Astrocyte (in vitro differentiated cells and primary cell): ENCODE data around the gene DNPEP. TPM values are rescaled to one million over a fixed set of nuclear protein-coding genes. Genes with fewer than 3 reads are reported as not detected.

Source experiments
- DNase-seq: peaks from one replicate; pipeline ENCODE4 v3.0.0-alpha.2; 2010; ENCODE audit warnings: low read depth
- FAIRE-seq: peaks from 2 replicates; lab custom pipeline; 2011; peaks lifted over from hg19 to GRCh38; lab: Jason Lieb, UNC
- H2AFZ ChIP-seq: 2 replicates; pipeline ENCODE4 v1.6.0; 2012; ENCODE audit warnings: low read depth, low read length, inconsistent platforms
- H3K27ac ChIP-seq: 2 replicates; pipeline ENCODE4 v1.5.1; 2011; ENCODE audit warnings: low read depth, low read length, inconsistent platforms
- H3K27me3 ChIP-seq: 2 replicates; pipeline ENCODE4 v1.6.0; 2011; ENCODE audit warnings: low read length, inconsistent platforms; ENCODE audit not compliant: insufficient read depth
- H3K36me3 ChIP-seq: 2 replicates; pipeline ENCODE4 v1.5.1; 2011; ENCODE audit warnings: low read length, inconsistent platforms; ENCODE audit not compliant: insufficient read depth
- H3K4me1 ChIP-seq: 2 replicates; pipeline ENCODE4 v1.5.1; 2011; ENCODE audit warnings: low read length, inconsistent platforms; ENCODE audit not compliant: insufficient read depth
- H3K4me2 ChIP-seq: 2 replicates; pipeline ENCODE4 v1.6.0; 2012; ENCODE audit warnings: low read length, inconsistent platforms
- H3K4me3 ChIP-seq: 2 replicates; pipeline ENCODE4 v1.5.1; 2011; ENCODE audit warnings: low read depth, mild to moderate bottlenecking, low read length, inconsistent platforms; ENCODE audit not compliant: insufficient read depth
- H3K79me2 ChIP-seq: 2 replicates; pipeline ENCODE4 v1.6.0; 2012; ENCODE audit warnings: mild to moderate bottlenecking, low read length, inconsistent platforms; ENCODE audit not compliant: insufficient read depth
- H3K9ac ChIP-seq: 2 replicates; pipeline ENCODE4 v1.6.0; 2012; ENCODE audit warnings: mild to moderate bottlenecking, low read length, inconsistent platforms
- H3K9me3 ChIP-seq: 2 replicates; pipeline ENCODE4 v1.5.1; 2012; ENCODE audit warnings: low read depth, mild to moderate bottlenecking, low read length, inconsistent platforms; ENCODE audit not compliant: insufficient read depth
- H4K20me1 ChIP-seq: 2 replicates; pipeline ENCODE4 v1.6.0; 2012; ENCODE audit warnings: low read length, inconsistent platforms; ENCODE audit not compliant: insufficient read depth
- H3K27ac Mint-ChIP-seq: one replicate; pipeline ENCODE4 v1.8.0; 2021; ENCODE audit warnings: mild to moderate bottlenecking, mixed read lengths; ENCODE audit not compliant: unreplicated experiment
- H3K27me3 Mint-ChIP-seq: one replicate; pipeline ENCODE4 v1.8.0; 2021; ENCODE audit warnings: low read depth, mixed read lengths; ENCODE audit not compliant: unreplicated experiment
- H3K36me3 Mint-ChIP-seq: one replicate; pipeline ENCODE4 v1.8.0; 2021; ENCODE audit warnings: low read depth, mixed read lengths; ENCODE audit not compliant: unreplicated experiment
- H3K4me1 Mint-ChIP-seq: one replicate; pipeline ENCODE4 v1.8.0; 2021; ENCODE audit warnings: low read depth, mixed read lengths; ENCODE audit not compliant: unreplicated experiment
- H3K4me3 Mint-ChIP-seq: one replicate; pipeline ENCODE4 v1.8.0; 2021; ENCODE audit warnings: mild to moderate bottlenecking, moderate library complexity, mixed read lengths; ENCODE audit not compliant: unreplicated experiment
- H3K9me3 Mint-ChIP-seq: one replicate; pipeline ENCODE4 v1.8.0; 2021; ENCODE audit warnings: mild to moderate bottlenecking, mixed read lengths; ENCODE audit not compliant: unreplicated experiment
- EZH2 ChIP-seq: IDR thresholded peaks from 2 replicates; pipeline ENCODE4 v1.6.1; 2012; ENCODE audit warnings: mild to moderate bottlenecking, low read length, inconsistent platforms; ENCODE audit not compliant: insufficient read depth
- total RNA-seq: library from RNA; stranded (reverse); gene quantifications from 2 replicates; pipeline ENCODE4 v1.2.1, GENCODE V29; 2021
- TF ChIP-seq, protein P1 (sequence below): IDR thresholded peaks from 2 replicates; pipeline ENCODE4 v1.5.1; 2011; ENCODE audit warnings: low read depth, mild to moderate bottlenecking, inconsistent platforms, low read length, moderate library complexity; ENCODE audit not compliant: insufficient read depth

Gene DNPEP
- total RNA-seq, 1 donor from 2014 or later = 53.9 TPM

DNA sequence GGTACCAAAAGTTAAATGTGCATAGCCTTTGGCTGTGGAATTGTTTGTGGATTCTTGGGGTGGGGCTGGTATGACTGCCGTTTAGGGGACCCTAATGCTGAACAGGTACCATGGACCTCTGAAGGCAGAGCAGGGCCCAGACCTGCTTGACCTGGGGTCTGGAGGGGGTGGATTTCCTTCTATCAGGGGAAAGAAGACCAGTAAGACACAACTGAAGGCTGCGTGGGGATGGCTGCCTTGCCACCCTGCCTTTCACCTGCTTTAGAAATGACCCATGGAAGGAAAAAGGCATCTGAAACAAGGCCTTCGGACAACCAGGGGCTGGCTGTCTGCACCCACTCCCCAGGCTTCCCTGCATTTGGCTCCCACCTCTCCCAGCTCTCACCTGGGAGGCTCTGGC lies 37.5 kb downstream of the DNPEP start:
- H3K36me3 Mint-ChIP-seq = peaks cover 1% of the 10 kb centered on the region
- Histone ChIP-seq H4K20me1 (no peaks in the 10 kb centered on the region), H3K4me2 (peak overlapping the region; percentile 57), H3K27me3 (peaks cover 4% of the 10 kb centered on the region), H3K36me3 (no peaks in the 10 kb centered on the region), H3K4me1 (peaks cover 12% of the 10 kb centered on the region), H3K9ac (no peak overlapping the region), H3K9me3 (no peaks in the 10 kb centered on the region), H2AFZ (no peak overlapping the region), H3K4me3 (no peak overlapping the region), H3K79me2 (no peaks in the 10 kb centered on the region), H3K27ac (peak overlapping the region; percentile 43)
- H3K9me3 Mint-ChIP-seq = peaks cover 2% of the 10 kb centered on the region
- peaks cover 34% of the 10 kb centered on the region for H3K27me3 Mint-ChIP-seq
- H3K4me1 Mint-ChIP-seq = peaks cover 13% of the 10 kb centered on the region
- no peak for DNase-seq
- H3K27ac Mint-ChIP-seq = peak overlapping the region; percentile 83
- FAIRE-seq = no peak
- H3K4me3 Mint-ChIP-seq = peak overlapping the region; percentile 54
- TF ChIP-seq, protein P1, sequence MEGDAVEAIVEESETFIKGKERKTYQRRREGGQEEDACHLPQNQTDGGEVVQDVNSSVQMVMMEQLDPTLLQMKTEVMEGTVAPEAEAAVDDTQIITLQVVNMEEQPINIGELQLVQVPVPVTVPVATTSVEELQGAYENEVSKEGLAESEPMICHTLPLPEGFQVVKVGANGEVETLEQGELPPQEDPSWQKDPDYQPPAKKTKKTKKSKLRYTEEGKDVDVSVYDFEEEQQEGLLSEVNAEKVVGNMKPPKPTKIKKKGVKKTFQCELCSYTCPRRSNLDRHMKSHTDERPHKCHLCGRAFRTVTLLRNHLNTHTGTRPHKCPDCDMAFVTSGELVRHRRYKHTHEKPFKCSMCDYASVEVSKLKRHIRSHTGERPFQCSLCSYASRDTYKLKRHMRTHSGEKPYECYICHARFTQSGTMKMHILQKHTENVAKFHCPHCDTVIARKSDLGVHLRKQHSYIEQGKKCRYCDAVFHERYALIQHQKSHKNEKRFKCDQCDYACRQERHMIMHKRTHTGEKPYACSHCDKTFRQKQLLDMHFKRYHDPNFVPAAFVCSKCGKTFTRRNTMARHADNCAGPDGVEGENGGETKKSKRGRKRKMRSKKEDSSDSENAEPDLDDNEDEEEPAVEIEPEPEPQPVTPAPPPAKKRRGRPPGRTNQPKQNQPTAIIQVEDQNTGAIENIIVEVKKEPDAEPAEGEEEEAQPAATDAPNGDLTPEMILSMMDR = no peak
- no peak for TF ChIP-seq EZH2

DNA sequence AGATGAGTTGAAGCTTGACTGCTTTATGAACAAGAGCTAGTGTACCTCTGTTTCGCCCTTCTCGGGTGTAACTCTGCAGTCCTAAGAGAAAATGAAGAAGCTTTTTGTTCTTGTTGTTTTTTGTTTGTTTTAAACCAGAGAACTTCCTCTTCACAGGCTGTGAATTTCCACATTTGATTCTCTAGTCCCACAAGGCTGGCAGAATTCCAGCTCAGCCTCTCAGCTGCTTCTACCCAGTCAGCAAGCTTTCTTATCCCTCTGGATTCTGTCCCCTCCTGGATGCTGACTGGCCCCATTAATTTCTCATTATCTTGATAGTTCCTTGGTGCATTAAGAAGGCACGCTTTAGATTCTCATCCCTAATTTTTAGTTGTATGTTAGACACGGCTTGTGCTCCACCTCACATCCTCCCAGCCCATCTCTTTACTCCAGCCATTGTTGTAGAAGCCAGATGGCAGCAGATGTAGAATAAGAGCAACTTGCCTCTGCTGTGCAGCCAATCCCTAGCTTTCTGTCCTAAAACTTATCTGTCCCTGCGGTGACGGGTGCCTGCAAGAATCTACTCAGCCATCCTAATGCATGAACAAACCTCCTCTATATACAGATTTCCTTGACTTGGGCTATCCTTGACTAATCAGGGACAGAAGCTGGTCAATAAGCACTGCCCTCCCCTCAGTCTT lies 42.8 kb downstream of the DNPEP start:
- peak; percentile 27 for DNase-seq
- no peaks in the 10 kb centered on the region for H3K4me1 ChIP-seq
- H3K27ac Mint-ChIP-seq = no peak overlapping the region
- H3K9ac ChIP-seq = no peak overlapping the region
- peaks cover 8% of the 10 kb centered on the region for H3K27me3 ChIP-seq
- no peaks in the 10 kb centered on the region for H3K9me3 ChIP-seq
- H3K27me3 Mint-ChIP-seq = peaks cover 16% of the 10 kb centered on the region
- H3K4me3 ChIP-seq = no peak overlapping the region
- H2AFZ ChIP-seq = no peak overlapping the region
- TF ChIP-seq EZH2 = no peak
- TF ChIP-seq, protein P1 = no peak
- no peaks in the 10 kb centered on the region for H3K36me3 Mint-ChIP-seq
- peaks cover 2% of the 10 kb centered on the region for H3K9me3 Mint-ChIP-seq
- H3K36me3 ChIP-seq = no peaks in the 10 kb centered on the region
- H4K20me1 ChIP-seq = no peaks in the 10 kb centered on the region
- H3K27ac ChIP-seq = no peak overlapping the region
- FAIRE-seq = no peak
- H3K4me1 Mint-ChIP-seq = peaks cover 3% of the 10 kb centered on the region
- H3K4me2 ChIP-seq = no peak overlapping the region
- no peaks in the 10 kb centered on the region for H3K79me2 ChIP-seq
- no peak overlapping the region for H3K4me3 Mint-ChIP-seq

DNA sequence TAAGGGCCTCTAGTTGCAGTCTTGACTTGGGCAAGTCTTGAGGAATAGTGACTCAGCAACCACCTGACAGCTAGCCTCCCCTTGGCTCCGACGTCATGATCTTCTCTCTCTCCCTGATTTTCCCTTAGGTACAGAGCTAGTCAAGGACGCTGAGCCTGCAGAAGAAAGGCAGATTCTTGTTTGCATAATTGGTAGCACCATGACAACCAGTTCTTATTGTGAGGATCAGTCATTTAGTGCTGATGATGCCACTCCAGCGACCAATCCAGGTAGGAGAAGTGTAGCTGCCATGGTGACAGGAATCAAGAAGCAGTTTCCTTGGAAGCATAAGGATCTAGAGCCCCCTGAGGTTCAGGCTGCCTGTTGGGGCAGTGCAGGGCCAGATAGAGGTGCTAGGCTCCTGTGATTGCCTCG lies 52.3 kb downstream of the DNPEP start:
- no peak for DNase-seq
- Mint-ChIP-seq H3K4me1 (peaks cover 2% of the 10 kb centered on the region), H3K27me3 (peaks cover 66% of the 10 kb centered on the region), H3K27ac (no peak overlapping the region), H3K36me3 (peaks cover 3% of the 10 kb centered on the region), H3K4me3 (no peak overlapping the region), H3K9me3 (peaks cover 4% of the 10 kb centered on the region)
- Histone ChIP-seq H4K20me1 (no peaks in the 10 kb centered on the region), H3K4me3 (no peak overlapping the region), H3K4me2 (no peak overlapping the region), H3K9me3 (no peaks in the 10 kb centered on the region), H3K27ac (no peak overlapping the region), H3K79me2 (no peaks in the 10 kb centered on the region), H3K27me3 (peaks cover 45% of the 10 kb centered on the region), H3K36me3 (no peaks in the 10 kb centered on the region), H3K9ac (no peak overlapping the region), H2AFZ (no peak overlapping the region), H3K4me1 (no peaks in the 10 kb centered on the region)
- no peak for FAIRE-seq
- TF ChIP-seq, protein P1 = no peak
- TF ChIP-seq EZH2 = no peak
